Measurements from ENCODE around the gene USH1G. TPM values are rescaled to one million over a fixed set of nuclear protein-coding genes. Genes with fewer than 3 reads are reported as not detected.

Gene USH1G
- total RNA-seq, 1 donor from 2014 or later, result 0.56 TPM

DNA sequence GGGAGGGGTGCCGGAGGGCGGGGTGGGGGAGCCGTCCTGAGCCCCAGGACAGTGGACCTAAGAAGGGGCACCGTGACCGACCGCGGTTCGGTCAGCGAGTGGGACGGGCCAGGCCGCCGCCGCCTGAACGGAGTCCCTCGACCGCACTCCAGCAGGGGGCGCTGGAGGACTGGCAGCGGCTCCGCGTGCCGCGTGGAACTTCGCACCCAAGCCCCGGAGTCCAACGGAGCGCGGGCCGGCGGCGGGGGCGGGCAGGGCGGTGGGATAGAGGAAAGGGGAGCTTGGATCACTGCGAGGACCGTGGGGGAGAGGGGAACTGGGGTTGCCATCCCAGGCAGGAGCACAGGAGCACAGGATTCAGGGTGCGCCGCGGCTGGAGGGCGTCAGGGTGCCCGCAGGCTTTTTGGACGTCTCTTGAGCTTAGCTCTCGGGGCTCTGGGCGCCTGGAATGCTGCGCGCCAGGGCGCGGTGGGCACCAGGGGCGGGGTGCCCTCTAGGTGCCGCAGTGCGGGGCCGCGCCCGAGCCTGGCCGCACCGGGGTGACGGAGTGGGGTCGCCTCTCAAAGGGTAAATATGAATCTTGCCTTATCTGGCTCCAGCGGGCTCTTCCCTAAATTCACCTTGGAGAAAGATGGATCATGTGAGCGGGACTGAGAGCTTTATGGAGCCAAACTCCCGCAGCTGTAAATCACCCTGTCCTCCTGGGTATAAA lies 639 bp upstream of the USH1G start:
- Mint-ChIP-seq H3K4me3 (peak overlapping the region; percentile 71), H3K27me3 (peaks cover 70% of the 10 kb centered on the region), H3K36me3 (no peaks in the 10 kb centered on the region), H3K9me3 (no peaks in the 10 kb centered on the region), H3K27ac (no peak overlapping the region), H3K4me1 (ENCODE audit: unreplicated experiment) (no peaks in the 10 kb centered on the region)
- TF ChIP-seq, protein P1, sequence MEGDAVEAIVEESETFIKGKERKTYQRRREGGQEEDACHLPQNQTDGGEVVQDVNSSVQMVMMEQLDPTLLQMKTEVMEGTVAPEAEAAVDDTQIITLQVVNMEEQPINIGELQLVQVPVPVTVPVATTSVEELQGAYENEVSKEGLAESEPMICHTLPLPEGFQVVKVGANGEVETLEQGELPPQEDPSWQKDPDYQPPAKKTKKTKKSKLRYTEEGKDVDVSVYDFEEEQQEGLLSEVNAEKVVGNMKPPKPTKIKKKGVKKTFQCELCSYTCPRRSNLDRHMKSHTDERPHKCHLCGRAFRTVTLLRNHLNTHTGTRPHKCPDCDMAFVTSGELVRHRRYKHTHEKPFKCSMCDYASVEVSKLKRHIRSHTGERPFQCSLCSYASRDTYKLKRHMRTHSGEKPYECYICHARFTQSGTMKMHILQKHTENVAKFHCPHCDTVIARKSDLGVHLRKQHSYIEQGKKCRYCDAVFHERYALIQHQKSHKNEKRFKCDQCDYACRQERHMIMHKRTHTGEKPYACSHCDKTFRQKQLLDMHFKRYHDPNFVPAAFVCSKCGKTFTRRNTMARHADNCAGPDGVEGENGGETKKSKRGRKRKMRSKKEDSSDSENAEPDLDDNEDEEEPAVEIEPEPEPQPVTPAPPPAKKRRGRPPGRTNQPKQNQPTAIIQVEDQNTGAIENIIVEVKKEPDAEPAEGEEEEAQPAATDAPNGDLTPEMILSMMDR (conservative IDR thresholded peaks at IDR 0.05), result peak; percentile 92
- peak; percentile 85 for DNase-seq (ENCODE audit: extremely low spot score, unreplicated experiment)

- Mint-ChIP-seq H3K4me1 (ENCODE audit: unreplicated experiment) (no peaks in the 10 kb centered on the region), H3K9me3 (no peaks in the 10 kb centered on the region), H3K4me3 (no peak overlapping the region), H3K27me3 (peaks cover 59% of the 10 kb centered on the region), H3K36me3 (no peaks in the 10 kb centered on the region), H3K27ac (no peak overlapping the region)
- TF ChIP-seq, protein P1 (conservative IDR thresholded peaks at IDR 0.05), result no peak
- no peak for DNase-seq (ENCODE audit: extremely low spot score, unreplicated experiment)
These were observed 883 bp downstream of the USH1G start for GRCh38 chr17:74922172-74922571.

- Mint-ChIP-seq H3K4me3 (no peak overlapping the region), H3K27me3 (peaks cover 56% of the 10 kb centered on the region), H3K4me1 (ENCODE audit: unreplicated experiment) (no peaks in the 10 kb centered on the region), H3K27ac (no peak overlapping the region), H3K36me3 (no peaks in the 10 kb centered on the region), H3K9me3 (no peaks in the 10 kb centered on the region)
- TF ChIP-seq, protein P1 (conservative IDR thresholded peaks at IDR 0.05), result no peak
- no peak for DNase-seq (ENCODE audit: extremely low spot score, unreplicated experiment)
These were observed 1.3 kb downstream of the USH1G start for GRCh38 chr17:74921769-74922168.

- no peaks in the 10 kb centered on the region for H3K9me3 Mint-ChIP-seq
- no peaks in the 10 kb centered on the region for H3K4me1 Mint-ChIP-seq (ENCODE audit: unreplicated experiment)
- no peaks in the 10 kb centered on the region for H3K36me3 Mint-ChIP-seq
- H3K27ac Mint-ChIP-seq, result no peak overlapping the region
- H3K4me3 Mint-ChIP-seq, result peak overlapping the region; percentile 60
- DNase-seq (ENCODE audit: extremely low spot score, unreplicated experiment), result no peak
- peaks cover 52% of the 10 kb centered on the region for H3K27me3 Mint-ChIP-seq
- TF ChIP-seq, protein P1 (conservative IDR thresholded peaks at IDR 0.05), result no peak
These were observed 1.9 kb downstream of the USH1G start for GRCh38 chr17:74921026-74921681.

DNA sequence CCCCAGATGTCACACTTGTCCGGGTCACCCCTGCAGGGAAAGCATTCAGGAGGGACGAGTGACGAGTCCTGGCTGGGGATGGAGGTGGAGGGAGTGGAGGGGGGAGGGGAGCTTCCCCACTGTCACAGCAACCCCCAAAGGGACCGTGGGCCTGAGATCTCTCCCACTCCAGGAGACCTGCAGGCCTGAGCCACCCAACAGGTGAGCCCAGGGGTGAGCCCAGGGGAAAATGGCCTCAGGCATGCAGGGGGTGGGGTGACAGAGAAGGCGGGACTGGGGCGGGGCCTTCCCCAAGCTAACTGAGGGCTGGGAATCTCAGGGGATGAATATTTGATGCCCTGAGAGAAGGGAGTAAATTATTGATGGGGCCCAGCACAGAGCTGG lies 2.4 kb downstream of the USH1G start:
- Mint-ChIP-seq H3K9me3 (no peaks in the 10 kb centered on the region), H3K4me1 (ENCODE audit: unreplicated experiment) (no peaks in the 10 kb centered on the region), H3K27ac (no peak overlapping the region), H3K27me3 (peaks cover 47% of the 10 kb centered on the region), H3K36me3 (no peaks in the 10 kb centered on the region), H3K4me3 (peak overlapping the region; percentile 60)
- DNase-seq (ENCODE audit: extremely low spot score, unreplicated experiment), result no peak
- TF ChIP-seq, protein P1 (conservative IDR thresholded peaks at IDR 0.05), result no peak

Measured in type B pancreatic cell (in vitro differentiated cells).